ENCODE results near the gene UBE2D1. TPM values are rescaled to one million over a fixed set of nuclear protein-coding genes. Genes with fewer than 3 reads are reported as not detected.
A peak's percentile ranks its signal among the peaks of the same experiment; 100 is the strongest.

UBE2D1 gene
- total RNA-seq, 1 donor: 20.3 TPM

GRCh38 chr10:58393317-58393716 lies 58.5 kb downstream of the UBE2D1 start:
- no peaks in the 10 kb centered on the region for H3K27me3 ChIP-seq (ENCODE audit: insufficient read depth, low read length)
- no peak overlapping the region for H2AFZ ChIP-seq (ENCODE audit: low read length)
- H3K4me1 ChIP-seq (ENCODE audit: insufficient read depth, low read length): no peaks in the 10 kb centered on the region
- no peak overlapping the region for H3K27ac ChIP-seq (ENCODE audit: low read depth, low read length)
- H3K4me2 ChIP-seq (ENCODE audit: insufficient read depth, low read length): no peak overlapping the region
- DNase-seq (ENCODE audit: insufficient read length, low spot score, missing footprints): no peak
- TF ChIP-seq, protein P1, sequence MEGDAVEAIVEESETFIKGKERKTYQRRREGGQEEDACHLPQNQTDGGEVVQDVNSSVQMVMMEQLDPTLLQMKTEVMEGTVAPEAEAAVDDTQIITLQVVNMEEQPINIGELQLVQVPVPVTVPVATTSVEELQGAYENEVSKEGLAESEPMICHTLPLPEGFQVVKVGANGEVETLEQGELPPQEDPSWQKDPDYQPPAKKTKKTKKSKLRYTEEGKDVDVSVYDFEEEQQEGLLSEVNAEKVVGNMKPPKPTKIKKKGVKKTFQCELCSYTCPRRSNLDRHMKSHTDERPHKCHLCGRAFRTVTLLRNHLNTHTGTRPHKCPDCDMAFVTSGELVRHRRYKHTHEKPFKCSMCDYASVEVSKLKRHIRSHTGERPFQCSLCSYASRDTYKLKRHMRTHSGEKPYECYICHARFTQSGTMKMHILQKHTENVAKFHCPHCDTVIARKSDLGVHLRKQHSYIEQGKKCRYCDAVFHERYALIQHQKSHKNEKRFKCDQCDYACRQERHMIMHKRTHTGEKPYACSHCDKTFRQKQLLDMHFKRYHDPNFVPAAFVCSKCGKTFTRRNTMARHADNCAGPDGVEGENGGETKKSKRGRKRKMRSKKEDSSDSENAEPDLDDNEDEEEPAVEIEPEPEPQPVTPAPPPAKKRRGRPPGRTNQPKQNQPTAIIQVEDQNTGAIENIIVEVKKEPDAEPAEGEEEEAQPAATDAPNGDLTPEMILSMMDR (IDR thresholded peaks at IDR 0.05; ENCODE audit: extremely low read depth, low read depth, low read length): peak; percentile 24
- H3K79me2 ChIP-seq (ENCODE audit: insufficient read depth, low read length): peaks cover 14% of the 10 kb centered on the region
- no peaks in the 10 kb centered on the region for H3K9me3 ChIP-seq (ENCODE audit: low read depth, low read length)
- peaks cover 64% of the 10 kb centered on the region for H3K36me3 ChIP-seq (ENCODE audit: insufficient read depth, low read length)
- H3K4me3 ChIP-seq (ENCODE audit: insufficient read depth, low read length): no peak overlapping the region
- H4K20me1 ChIP-seq (ENCODE audit: insufficient read depth, low read length): no peaks in the 10 kb centered on the region

- Histone ChIP-seq H3K27ac (ENCODE audit: low read depth, low read length) (no peak overlapping the region), H3K27me3 (ENCODE audit: insufficient read depth, low read length) (no peaks in the 10 kb centered on the region), H2AFZ (ENCODE audit: low read length) (no peak overlapping the region), H3K4me3 (ENCODE audit: insufficient read depth, low read length) (no peak overlapping the region), H3K36me3 (ENCODE audit: insufficient read depth, low read length) (peaks cover 52% of the 10 kb centered on the region), H3K4me2 (ENCODE audit: insufficient read depth, low read length) (no peak overlapping the region), H4K20me1 (ENCODE audit: insufficient read depth, low read length) (no peaks in the 10 kb centered on the region), H3K4me1 (ENCODE audit: insufficient read depth, low read length) (peaks cover 5% of the 10 kb centered on the region), H3K79me2 (ENCODE audit: insufficient read depth, low read length) (peaks cover 9% of the 10 kb centered on the region), H3K9me3 (ENCODE audit: low read depth, low read length) (no peaks in the 10 kb centered on the region)
- no peak for DNase-seq (ENCODE audit: insufficient read length, low spot score, missing footprints)
- TF ChIP-seq, protein P1 (IDR thresholded peaks at IDR 0.05; ENCODE audit: extremely low read depth, low read depth, low read length): no peak
These were observed 59.7 kb downstream of the UBE2D1 start for GRCh38 chr10:58394471-58394870.

DNA sequence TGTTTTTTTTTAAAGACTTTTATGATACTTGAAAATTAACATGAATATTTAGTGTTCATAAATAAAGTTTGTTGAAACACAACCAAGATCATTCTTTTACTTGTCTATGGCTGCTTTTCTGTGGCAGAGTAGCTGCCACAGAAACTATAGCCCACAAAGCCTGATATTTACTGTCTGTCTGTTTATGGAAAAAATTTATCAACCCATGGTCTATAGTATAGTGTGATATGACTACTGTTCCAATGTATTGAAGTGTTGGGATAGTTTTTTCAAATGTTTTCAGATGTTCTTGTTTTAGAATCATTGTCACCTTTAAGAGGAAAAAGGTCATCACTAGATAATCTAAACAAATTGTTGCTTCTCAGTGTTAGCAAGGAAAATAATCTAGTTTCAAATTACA lies 61.3 kb downstream of the UBE2D1 start:
- no peak overlapping the region for H2AFZ ChIP-seq (ENCODE audit: low read length)
- TF ChIP-seq, protein P1 (IDR thresholded peaks at IDR 0.05; ENCODE audit: extremely low read depth, low read depth, low read length): no peak
- DNase-seq (ENCODE audit: insufficient read length, low spot score, missing footprints): no peak
- H3K79me2 ChIP-seq (ENCODE audit: insufficient read depth, low read length): no peaks in the 10 kb centered on the region
- H3K27me3 ChIP-seq (ENCODE audit: insufficient read depth, low read length): no peaks in the 10 kb centered on the region
- no peaks in the 10 kb centered on the region for H3K9me3 ChIP-seq (ENCODE audit: low read depth, low read length)
- H4K20me1 ChIP-seq (ENCODE audit: insufficient read depth, low read length): no peaks in the 10 kb centered on the region
- no peak overlapping the region for H3K4me2 ChIP-seq (ENCODE audit: insufficient read depth, low read length)
- peaks cover 41% of the 10 kb centered on the region for H3K36me3 ChIP-seq (ENCODE audit: insufficient read depth, low read length)
- peaks cover 15% of the 10 kb centered on the region for H3K4me1 ChIP-seq (ENCODE audit: insufficient read depth, low read length)
- no peak overlapping the region for H3K4me3 ChIP-seq (ENCODE audit: insufficient read depth, low read length)
- no peak overlapping the region for H3K27ac ChIP-seq (ENCODE audit: low read depth, low read length)

DNA sequence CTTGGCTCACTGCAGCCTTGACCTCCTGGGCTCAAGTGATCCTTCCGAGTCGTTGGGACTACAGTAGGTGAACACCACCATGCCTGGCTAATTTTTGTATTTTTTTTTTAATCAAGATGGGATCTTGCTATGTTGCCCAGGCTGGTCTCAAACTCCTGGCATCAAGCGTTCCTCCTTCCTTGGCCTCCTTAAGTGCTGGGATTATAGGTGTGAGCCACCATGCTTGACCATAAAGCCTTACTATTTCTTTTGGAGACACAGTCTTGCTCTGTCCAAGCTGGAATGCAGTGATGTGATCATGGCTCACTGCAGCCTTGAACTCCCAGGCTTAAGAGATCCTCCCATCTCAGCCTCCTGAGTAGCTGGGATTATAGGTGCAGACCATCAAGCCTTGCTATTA lies 63.0 kb downstream of the UBE2D1 start:
- no peaks in the 10 kb centered on the region for H3K27me3 ChIP-seq (ENCODE audit: insufficient read depth, low read length)
- no peak for DNase-seq (ENCODE audit: insufficient read length, low spot score, missing footprints)
- H2AFZ ChIP-seq (ENCODE audit: low read length): no peak overlapping the region
- no peak overlapping the region for H3K4me3 ChIP-seq (ENCODE audit: insufficient read depth, low read length)
- TF ChIP-seq, protein P1 (IDR thresholded peaks at IDR 0.05; ENCODE audit: extremely low read depth, low read depth, low read length): no peak
- peaks cover 15% of the 10 kb centered on the region for H3K4me1 ChIP-seq (ENCODE audit: insufficient read depth, low read length)
- no peak overlapping the region for H3K27ac ChIP-seq (ENCODE audit: low read depth, low read length)
- H3K9me3 ChIP-seq (ENCODE audit: low read depth, low read length): no peaks in the 10 kb centered on the region
- H3K4me2 ChIP-seq (ENCODE audit: insufficient read depth, low read length): no peak overlapping the region
- H3K36me3 ChIP-seq (ENCODE audit: insufficient read depth, low read length): peaks cover 34% of the 10 kb centered on the region
- no peaks in the 10 kb centered on the region for H3K79me2 ChIP-seq (ENCODE audit: insufficient read depth, low read length)
- no peaks in the 10 kb centered on the region for H4K20me1 ChIP-seq (ENCODE audit: insufficient read depth, low read length)

Measured in osteoblast (primary cell).